H1 (cell line): ENCODE data around the gene LSM2.

Experiments used
- CEBPB ChIP-seq: IDR thresholded peaks from 2 replicates; pipeline ENCODE4 v1.6.1; 2012; ENCODE audit warnings: low read depth, low read length
- EZH2 ChIP-seq: fragments of 200-600 bp; sonication (generic); IDR thresholded peaks from 2 replicates; pipeline ENCODE4 v1.7.1; 2012; ENCODE audit warnings: low read depth, mild to moderate bottlenecking, moderate library complexity, low read length, inconsistent platforms; ENCODE audit not compliant: severe bottlenecking
- JUN ChIP-seq: IDR thresholded peaks from 2 replicates; pipeline ENCODE4 v1.6.1; 2011; ENCODE audit warnings: low read depth, mild to moderate bottlenecking, improper control_type of control experiment, low read length
- KDM1A ChIP-seq: fragments of 200-600, 300-600 bp; sonication (generic); IDR thresholded peaks from 2 replicates; pipeline ENCODE4 v1.7.1; 2016; ENCODE audit warnings: mild to moderate bottlenecking, low read length, borderline replicate concordance
- POLR2AphosphoS5 ChIP-seq: IDR thresholded peaks from 2 replicates; pipeline ENCODE4 v1.6.1; 2011; ENCODE audit warnings: low read depth, low read length
- TF ChIP-seq, protein P1 (sequence below), 3 experiments: IDR thresholded peaks; 1 replicate in 2 of 3; 2 replicates in 1 of 3; pipeline versions ENCODE4 v1.5.1 to v1.6.1; 2011; ENCODE audit warnings: low read length in 3 of 3, mild to moderate bottlenecking in 3 of 3, inconsistent platforms in 2 of 3, low read depth in 1 of 3, moderate library complexity in 1 of 3; ENCODE audit not compliant: insufficient read depth in 1 of 3; ENCODE audit errors: control extremely low read depth in 1 of 3
- TF ChIP-seq, protein P2 (sequence below): IDR thresholded peaks from 2 replicates; pipeline ENCODE4 v1.6.1; 2012; ENCODE audit warnings: low read length, inconsistent platforms

DNA sequence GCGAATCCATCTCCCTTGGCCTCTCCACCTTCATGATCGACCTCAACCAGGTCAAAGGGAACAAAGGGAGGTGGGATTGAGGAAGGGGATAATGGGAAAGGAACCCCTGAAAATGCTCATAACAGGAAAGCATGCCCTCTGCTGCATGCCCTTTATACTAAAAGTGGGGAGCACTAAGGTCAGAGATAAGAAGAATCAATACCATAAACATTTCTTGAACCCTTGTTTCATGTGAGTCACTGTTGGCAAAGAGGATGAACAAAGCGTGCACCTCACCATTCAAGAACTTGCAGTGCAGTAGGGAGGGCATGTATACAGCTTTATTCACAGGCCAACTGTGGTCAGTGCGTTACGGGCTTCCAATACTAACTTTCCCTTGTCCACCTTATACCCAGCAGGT is 46.0 kb downstream of the LSM2 start:
- TF ChIP-seq, protein P1, sequence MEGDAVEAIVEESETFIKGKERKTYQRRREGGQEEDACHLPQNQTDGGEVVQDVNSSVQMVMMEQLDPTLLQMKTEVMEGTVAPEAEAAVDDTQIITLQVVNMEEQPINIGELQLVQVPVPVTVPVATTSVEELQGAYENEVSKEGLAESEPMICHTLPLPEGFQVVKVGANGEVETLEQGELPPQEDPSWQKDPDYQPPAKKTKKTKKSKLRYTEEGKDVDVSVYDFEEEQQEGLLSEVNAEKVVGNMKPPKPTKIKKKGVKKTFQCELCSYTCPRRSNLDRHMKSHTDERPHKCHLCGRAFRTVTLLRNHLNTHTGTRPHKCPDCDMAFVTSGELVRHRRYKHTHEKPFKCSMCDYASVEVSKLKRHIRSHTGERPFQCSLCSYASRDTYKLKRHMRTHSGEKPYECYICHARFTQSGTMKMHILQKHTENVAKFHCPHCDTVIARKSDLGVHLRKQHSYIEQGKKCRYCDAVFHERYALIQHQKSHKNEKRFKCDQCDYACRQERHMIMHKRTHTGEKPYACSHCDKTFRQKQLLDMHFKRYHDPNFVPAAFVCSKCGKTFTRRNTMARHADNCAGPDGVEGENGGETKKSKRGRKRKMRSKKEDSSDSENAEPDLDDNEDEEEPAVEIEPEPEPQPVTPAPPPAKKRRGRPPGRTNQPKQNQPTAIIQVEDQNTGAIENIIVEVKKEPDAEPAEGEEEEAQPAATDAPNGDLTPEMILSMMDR (IDR thresholded peaks at IDR 0.05; ENCODE audit: control extremely low read depth in 1 of 3, insufficient read depth in 1 of 3, low read depth in 1 of 3, low read length in 3 of 3), result no peak
- no peak for TF ChIP-seq KDM1A
- TF ChIP-seq EZH2, result no peak
- TF ChIP-seq POLR2AphosphoS5, result no peak
- no peak for TF ChIP-seq JUN
- TF ChIP-seq, protein P2, sequence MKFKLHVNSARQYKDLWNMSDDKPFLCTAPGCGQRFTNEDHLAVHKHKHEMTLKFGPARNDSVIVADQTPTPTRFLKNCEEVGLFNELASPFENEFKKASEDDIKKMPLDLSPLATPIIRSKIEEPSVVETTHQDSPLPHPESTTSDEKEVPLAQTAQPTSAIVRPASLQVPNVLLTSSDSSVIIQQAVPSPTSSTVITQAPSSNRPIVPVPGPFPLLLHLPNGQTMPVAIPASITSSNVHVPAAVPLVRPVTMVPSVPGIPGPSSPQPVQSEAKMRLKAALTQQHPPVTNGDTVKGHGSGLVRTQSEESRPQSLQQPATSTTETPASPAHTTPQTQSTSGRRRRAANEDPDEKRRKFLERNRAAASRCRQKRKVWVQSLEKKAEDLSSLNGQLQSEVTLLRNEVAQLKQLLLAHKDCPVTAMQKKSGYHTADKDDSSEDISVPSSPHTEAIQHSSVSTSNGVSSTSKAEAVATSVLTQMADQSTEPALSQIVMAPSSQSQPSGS, result no peak
- no peak for TF ChIP-seq CEBPB
